NCI-H187 (cell line): ENCODE measurements around the gene SPECC1.
"Not testable (repeated sequence)": the region's sequence is repeated elsewhere in the genome, so short reads cannot be mapped to it uniquely, and the experiment has no call there.

Experiments
- DNase-seq, 2 experiments: peaks; one replicate each; lab custom pipeline; 2025; lab: John Stamatoyannopoulos, UW

Gene SPECC1

DNA sequence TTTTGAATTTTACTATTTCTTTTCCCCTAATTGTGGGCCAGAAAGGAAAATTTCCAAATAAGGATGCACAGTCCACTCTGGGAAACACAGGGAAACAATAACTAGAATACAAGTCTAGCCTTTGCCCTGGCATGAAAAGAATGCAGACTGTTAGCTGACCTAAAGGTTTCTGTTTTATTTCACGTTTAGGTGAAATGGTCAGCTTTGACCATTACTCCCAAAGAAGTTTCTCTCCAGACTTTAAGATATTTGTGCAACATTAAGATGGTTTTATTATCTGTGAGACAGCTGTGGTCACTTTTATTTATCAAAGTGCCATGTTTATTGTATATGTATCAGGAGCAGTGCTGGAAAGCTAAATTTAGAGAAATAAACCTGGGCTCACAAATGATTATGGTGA is 163.9 kb downstream of the SPECC1 start:
- no peak for DNase-seq

GRCh38 chr17:20174588-20175265 is 165.6 kb downstream of the SPECC1 start:
- no peak for DNase-seq

GRCh38 chr17:20179041-20179440 is 169.9 kb downstream of the SPECC1 start:
- DNase-seq = no peak

DNA sequence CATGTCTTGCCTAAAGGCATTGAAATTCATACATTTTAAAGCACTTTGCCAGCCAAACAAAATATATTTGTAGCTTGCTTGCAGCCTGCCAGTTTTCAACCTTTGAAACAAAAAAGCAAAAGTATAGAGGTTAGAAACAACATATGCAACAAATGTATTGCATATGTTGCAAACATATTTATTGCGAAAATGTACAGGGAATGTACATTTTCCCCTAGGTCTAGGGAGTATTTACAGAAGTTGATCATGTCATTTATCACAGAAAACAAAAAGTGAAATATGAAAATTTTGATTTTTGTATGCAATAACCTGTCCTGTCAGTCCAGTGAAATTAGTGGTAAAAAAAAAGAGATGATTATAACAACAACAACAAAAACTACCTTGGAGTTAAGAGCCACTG is 171.5 kb downstream of the SPECC1 start:
- no peak for DNase-seq

DNA sequence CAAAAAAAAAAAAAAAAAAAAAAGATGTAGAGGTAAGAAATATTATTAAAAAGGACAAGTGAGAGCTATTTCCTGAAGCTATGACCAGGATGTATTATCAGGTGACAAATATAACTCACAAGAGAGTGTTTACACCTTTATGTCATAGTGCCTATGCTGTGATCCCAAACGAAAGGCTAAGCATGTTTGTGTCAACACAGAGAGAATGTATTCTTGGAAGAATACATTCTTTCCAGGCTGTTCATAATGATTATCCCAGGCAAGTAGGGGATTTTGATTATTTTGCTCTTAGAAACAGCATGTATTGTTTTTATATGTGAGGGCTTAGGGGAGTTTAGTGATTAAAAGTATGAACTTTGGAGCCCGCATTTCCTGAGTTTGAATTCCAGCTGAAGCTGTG is 175.0 kb downstream of the SPECC1 start:
- DNase-seq = no peak

DNA sequence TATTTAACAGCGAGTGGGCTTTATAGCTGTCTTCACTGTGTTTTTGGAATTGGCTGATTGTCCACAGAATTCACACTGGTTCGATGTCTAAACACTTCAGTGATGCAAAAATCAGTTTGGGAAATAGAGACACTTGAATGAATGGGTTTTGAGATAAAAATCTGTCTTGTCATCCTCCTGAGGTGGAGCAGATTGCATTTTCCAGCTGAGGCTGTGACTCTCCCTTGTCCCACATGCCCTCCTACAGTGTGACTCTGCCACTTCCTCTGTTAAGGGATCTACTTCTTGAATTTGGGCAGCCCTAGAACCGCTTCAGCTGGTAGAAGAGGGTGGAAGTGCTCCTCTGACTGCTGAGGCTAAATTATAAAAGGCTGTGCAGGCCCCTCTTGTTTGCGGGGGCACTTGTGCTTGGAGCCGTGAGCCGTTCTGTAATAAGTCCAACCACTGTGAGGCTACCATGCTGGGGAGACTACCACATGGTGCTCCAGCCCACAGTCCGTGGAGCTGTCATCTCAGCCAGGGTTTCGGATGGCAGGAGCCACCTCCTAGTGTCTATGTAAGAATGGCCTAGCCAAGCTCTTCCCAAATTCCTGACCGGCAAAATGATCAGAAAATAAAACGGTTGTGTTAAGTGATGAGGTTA is 175.9 kb downstream of the SPECC1 start:
- no peak for DNase-seq

DNA sequence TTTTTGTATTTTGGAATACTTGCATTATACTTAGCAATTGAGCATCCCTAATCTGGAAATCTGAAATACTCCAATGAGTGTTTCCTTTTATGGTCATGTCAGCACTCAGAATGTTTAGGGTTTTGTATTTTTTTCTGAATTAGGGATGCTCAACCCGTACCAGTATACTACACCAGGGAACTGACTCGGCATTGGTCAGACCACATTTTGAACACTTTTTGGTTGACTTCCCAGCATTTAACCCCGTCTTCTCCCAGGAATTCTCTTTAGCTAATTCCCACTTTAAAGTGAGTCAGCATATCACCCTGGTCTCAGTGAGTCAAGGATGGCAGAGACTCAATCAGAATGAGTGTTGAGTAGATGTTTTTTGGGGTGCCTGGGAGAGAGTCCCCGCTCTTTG is 177.9 kb downstream of the SPECC1 start:
- DNase-seq = no peak

DNA sequence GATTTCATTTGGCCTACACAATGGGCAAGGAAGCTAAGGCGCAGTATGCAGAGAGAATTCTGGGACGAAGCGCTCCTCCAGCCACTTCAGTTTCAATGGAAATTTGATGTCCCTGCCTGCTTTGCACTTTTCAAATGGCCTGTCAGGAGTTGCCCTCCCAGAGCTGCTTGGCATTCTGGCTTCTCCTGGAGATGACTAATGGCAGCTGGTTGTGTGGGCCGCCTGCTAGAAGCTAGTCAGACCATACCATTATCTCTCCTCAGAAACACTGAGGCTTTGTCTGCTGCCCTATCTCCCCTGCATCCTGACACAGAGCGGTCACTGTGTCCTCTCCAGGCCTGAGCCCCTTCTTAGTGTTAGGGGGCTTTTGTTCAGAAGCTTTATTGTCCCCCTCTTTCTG is 180.1 kb downstream of the SPECC1 start:
- no peak for DNase-seq

DNA sequence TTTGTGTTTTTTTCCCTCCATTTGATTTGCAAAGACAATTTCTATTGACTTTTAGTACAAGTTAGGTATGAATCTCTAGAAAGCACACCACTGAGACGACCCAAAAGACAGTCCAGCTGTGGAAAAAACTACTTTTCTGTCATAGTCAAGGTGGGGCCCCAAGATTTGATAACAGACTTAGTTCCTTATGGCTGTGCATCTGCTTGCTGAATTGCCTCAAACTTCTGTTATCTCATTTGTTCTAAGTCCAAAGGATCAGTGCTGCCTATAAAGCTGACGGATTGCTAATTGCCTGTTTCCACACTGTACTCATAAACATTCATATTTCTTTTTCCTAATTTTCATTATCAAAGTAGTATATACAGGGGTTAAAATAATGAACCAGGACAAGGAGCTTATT is 180.8 kb downstream of the SPECC1 start:
- DNase-seq = no peak

- DNase-seq = no peak
Observed at GRCh38 chr17:20190605-20191004, 181.4 kb downstream of the SPECC1 start.

DNA sequence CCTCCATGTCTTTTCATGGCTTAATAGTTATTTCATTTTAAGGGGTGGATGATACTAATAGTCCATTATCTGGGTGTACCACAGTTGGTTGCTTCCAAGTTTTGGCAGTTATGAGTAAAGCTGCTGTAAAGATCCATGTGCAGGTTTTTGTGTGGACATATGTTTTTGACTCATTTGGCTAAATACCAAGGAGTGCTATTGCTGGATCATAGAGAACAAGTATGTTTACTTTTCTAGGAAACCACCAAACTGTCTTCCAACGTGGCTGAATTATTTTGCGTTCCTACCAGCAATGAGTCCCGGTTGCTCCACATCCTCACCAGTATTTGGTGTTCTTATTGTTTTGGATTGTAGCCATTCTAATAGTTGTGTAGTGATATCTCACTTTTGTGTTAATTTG is 181.9 kb downstream of the SPECC1 start:
- no peak for DNase-seq

- not testable (repeated sequence) for DNase-seq
Observed at GRCh38 chr17:20196286-20196685, 187.1 kb downstream of the SPECC1 start.

DNA sequence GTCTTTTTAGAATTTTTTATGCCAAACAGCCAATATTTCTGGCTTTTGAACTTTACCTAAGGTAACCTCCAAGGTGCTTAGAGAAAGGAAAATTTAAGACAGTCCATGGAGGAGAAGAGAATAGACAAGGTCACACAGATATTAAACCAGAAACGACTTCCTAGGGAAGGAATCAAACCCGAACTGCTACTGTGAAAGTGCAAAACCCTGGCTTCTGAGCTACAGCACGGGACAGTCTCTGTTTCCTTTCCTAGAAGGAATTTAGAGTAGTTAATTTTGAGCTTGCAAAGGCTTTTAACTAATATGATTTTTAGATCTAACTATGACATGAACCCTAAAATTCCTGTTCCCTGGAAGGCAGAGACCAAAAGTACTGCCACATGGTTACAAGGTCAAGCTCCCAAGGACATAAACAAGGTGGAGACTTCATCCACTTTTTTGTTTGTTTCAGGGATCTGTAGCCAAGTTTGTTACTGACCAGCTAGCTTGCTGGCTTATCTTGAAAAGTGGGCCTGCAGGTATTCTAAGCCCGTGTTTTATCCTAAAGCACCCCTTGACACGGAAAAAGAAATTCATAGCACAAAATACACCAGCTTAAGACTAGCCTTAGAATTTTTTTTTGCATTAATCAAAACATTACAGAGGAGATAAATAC is 188.2 kb downstream of the SPECC1 start:
- no peak for DNase-seq

GRCh38 chr17:20200016-20200795 is 191.0 kb downstream of the SPECC1 start:
- no peak for DNase-seq

DNA sequence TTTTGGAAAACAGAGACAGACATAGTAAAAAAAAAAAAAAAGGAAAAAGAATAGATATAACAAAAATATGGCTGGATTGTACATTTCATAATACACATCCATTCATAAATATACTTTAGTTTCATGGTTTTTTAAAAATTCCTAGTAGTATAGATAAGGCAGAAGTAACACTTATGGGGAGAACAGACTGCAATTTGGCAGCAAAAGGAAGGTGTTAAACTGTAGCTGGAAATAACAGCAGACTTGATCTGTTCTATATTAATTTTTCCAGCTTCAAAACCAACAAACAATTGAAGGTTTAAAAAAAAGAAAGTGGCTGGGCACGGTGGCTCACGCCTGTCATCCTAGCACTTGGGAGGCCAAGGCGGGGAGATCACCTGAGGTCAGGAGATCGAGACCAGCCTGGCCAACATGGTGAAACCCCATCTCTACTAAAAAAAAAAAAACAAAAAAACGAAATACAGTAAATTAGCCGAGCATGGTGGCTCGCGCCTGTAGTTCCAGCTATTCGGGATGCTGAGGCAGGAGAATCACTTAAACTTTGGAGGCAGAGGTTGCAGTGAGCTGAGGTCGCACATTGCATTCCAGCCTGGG is 191.8 kb downstream of the SPECC1 start:
- DNase-seq = no peak

DNA sequence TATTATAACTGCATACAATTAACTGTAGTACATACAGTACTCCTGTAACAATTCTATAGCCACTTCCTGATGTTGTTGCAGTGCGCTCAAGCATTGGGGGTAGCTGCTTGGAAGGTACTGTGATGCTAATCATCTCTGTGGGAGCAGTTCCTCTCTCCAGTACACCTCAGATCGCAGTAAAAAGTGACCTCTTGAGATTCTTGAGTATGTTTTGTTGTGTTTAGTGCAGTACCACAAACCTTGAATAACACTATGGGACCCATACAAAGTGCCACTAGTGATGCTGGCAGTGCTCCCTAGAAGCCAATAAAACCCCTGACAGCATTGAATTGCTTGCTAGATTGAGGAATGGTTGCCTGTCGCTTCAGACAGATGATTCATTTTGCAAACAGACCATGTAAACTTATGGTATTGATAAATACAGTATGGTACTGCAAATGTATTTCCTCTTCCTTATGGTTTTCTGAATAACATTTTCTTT is 193.0 kb downstream of the SPECC1 start:
- no peak for DNase-seq

- DNase-seq = no peak
Observed at GRCh38 chr17:20203018-20203417, 193.9 kb downstream of the SPECC1 start.

DNA sequence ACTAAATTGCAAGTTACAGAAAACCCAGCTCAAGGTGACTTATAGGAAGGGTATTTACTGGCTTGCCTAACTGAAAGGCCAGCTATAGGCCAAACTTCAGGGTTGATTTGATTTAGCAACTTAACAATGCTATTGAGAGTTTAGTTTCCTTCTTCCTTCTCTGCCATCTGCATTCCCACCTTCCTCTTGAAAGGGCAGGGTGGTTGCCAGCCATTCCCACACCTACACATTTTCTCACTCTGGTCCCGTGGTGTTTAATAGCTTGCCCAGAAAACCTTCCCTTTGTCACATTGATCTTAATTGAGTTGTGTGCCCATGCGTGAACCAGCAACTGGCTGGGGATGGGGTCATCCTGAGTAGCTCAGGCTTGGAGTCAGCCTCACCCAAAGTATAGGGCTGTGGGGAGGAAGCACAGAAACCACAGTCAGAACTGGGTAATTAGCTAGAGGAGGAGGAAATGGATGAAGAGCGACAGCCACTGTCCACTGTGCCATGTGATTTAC is 194.7 kb downstream of the SPECC1 start:
- no peak for DNase-seq

DNA sequence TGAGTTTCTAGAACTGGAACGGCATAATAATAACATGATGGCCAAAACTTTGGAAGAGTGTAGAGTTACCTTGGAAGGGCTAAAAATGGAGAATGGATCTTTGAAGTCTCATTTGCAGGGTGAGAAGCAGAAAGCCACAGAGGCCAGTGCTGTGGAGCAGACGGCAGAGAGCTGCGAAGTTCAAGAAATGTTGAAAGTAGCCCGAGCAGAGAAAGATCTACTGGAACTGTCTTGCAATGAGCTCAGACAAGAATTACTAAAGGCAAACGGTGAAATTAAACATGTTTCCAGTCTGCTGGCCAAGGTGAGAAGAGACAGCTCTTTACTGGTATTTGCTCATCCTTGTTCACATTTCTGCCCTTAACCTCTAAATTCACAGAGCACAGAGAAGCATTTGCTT is 196.4 kb downstream of the SPECC1 start:
- DNase-seq = no peak

DNA sequence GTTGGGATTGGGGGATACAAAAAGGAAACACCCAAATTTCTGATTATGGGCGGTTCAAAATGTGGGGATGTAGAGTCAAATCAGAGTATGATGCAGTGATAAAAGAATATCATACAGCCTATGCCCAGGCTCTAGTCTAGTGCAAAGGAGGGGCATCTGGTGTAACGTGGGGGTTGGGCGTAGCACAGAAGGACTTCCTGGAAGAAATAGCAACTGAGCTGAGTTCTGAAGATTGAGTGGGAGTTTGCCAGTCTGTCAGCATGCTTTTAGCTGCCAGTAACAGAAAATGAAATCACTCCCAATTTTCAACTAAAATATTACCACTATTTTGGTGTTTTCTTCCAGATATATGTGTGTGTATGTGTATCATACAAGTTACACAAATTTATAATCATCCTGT is 196.9 kb downstream of the SPECC1 start:
- no peak for DNase-seq

DNA sequence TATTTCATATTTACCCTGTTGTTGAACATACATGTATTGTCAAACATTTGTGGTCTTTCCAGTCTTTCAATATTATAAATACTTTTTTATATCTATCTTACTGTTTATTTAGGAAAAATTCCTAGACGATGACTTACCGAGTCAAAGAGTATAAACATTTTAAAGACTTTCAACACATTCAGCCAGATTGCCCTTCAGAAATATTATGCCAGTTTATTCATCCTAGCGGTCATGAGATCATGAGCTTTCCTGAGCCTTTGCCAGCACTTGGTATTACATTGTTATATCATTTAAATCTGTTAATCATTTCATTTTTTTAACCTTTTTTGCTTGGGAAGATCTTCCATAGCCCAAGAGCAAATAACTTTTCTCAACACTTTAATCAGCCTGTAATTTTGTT is 197.4 kb downstream of the SPECC1 start:
- no peak for DNase-seq
